HepG2 (cell line): Measurements from ENCODE around the gene RELL1. TPM values are rescaled to one million over a fixed set of nuclear protein-coding genes. Genes with fewer than 3 reads are reported as not detected.

Source experiments
- ATAC-seq: fragments of 200-7000 bp; cut with Tn5 transposase; 3 replicates; pipeline ENCODE4 v1.9.1; 2020; ENCODE audit warnings: mild to moderate bottlenecking, moderate library complexity
- BruUV-seq: library from RNA; stranded (reverse); fragments of 400-500 nt; replicated peaks from 2 replicates; lab custom pipeline; 2021; lab: Mats Ljungman, UMichigan
- CTCF ChIA-PET: fragments of 300-600 bp; formaldehyde crosslinking; extraction: SDS; loops from one replicate; lab custom pipeline; 2021; ENCODE audit warnings: low total read pairs, inconsistent platforms, low intra/inter-chr PET ratio; lab: Yijun Ruan, JAX
- POLR2A ChIA-PET: fragments of 350-600 bp; sonication (Branson Sonifier 250); formaldehyde crosslinking; loops from one replicate; lab custom pipeline; 2020; ENCODE audit warnings: antibody characterized with exemption, inconsistent platforms; lab: Yijun Ruan, JAX
- DNase-seq: peaks from one replicate; pipeline ENCODE4 v3.0.0-alpha.2; 2015; ENCODE audit warnings: low spot score
- FAIRE-seq: peaks from 3 replicates; lab custom pipeline; 2011; peaks lifted over from hg19 to GRCh38; lab: Jason Lieb, UNC
- H2AFZ ChIP-seq: one replicate; pipeline ENCODE4 v1.6.1; 2011; ENCODE audit warnings: low read length, inconsistent platforms
- H3K27ac ChIP-seq: fragments of 300-600 bp; 3 replicates; pipeline ENCODE4 v1.8.0; 2011; ENCODE audit warnings: mixed run types, mild to moderate bottlenecking, mixed read lengths, low read length, inconsistent platforms; ENCODE audit not compliant: insufficient read depth; ENCODE audit errors: extremely low read length
- H3K27me3 ChIP-seq, 2 experiments: fragments of 200-600 bp in 1 of 2; 2 replicates in 1 of 2; 3 replicates in 1 of 2; pipeline versions ENCODE4 v1.6.0 to v1.8.0; 2011; ENCODE audit warnings: low read length in 2 of 2, mild to moderate bottlenecking in 2 of 2, moderate library complexity in 2 of 2, inconsistent platforms in 1 of 2; ENCODE audit not compliant: insufficient read depth in 2 of 2, control insufficient read depth in 1 of 2
- H3K36me3 ChIP-seq, 2 experiments: fragments of 200-600 bp in 1 of 2; replicated peaks in 1 of 2; 2 replicates in 1 of 2; 3 replicates in 1 of 2; pipeline versions ENCODE4 v1.5.1 to v1.8.0; 2011; ENCODE audit warnings: low read length in 2 of 2, inconsistent platforms in 1 of 2; ENCODE audit not compliant: insufficient read depth in 2 of 2, control insufficient read depth in 1 of 2
- H3K4me1 ChIP-seq: 2 replicates; pipeline ENCODE4 v1.5.1; 2012; ENCODE audit warnings: low read length, inconsistent platforms; ENCODE audit not compliant: insufficient read depth
- H3K4me2 ChIP-seq: 2 replicates; pipeline ENCODE4 v1.6.0; 2011; ENCODE audit warnings: low read depth, low read length, inconsistent platforms
- H3K4me3 ChIP-seq, 3 experiments: fragments of 200-600 bp in 1 of 3; sonication (generic), shearing (Covaris generic) in 1 of 3; replicated peaks in 1 of 3; 2 replicates each; pipeline ENCODE4 v1.5.1; 2011 to 2016; ENCODE audit warnings: low read length in 3 of 3, inconsistent platforms in 2 of 3, low read depth in 2 of 3, mild to moderate bottlenecking in 2 of 3, control low read depth in 1 of 3, mixed read lengths in 1 of 3; ENCODE audit not compliant: insufficient read depth in 1 of 3
- H3K79me2 ChIP-seq: one replicate; pipeline ENCODE4 v1.6.1; 2011; ENCODE audit warnings: low read length, inconsistent platforms; ENCODE audit not compliant: insufficient read depth
- H3K9ac ChIP-seq: 2 replicates; pipeline ENCODE4 v1.6.0; 2011; ENCODE audit warnings: mild to moderate bottlenecking, low read depth, low read length, inconsistent platforms; ENCODE audit not compliant: insufficient read depth
- H3K9me3 ChIP-seq: 2 replicates; pipeline ENCODE4 v1.5.1; 2012; ENCODE audit warnings: mild to moderate bottlenecking, low read length
- H4K20me1 ChIP-seq: 2 replicates; pipeline ENCODE4 v1.6.0; 2011; ENCODE audit warnings: inconsistent platforms, mild to moderate bottlenecking, low read length, moderate library complexity; ENCODE audit not compliant: insufficient read depth
- ATF5 ChIP-seq: sonication (generic); formaldehyde crosslinking; IDR thresholded peaks from 2 replicates; pipeline ENCODE4 v1.4.0; 2020; ENCODE audit warnings: mild to moderate bottlenecking, low read depth, missing genetic modification reagents
- ATF7-NPFF ChIP-seq: sonication (generic); formaldehyde crosslinking; IDR thresholded peaks from 2 replicates; pipeline ENCODE4 v1.8.1; 2023; ENCODE audit warnings: mild to moderate bottlenecking, low read depth, missing genetic modification reagents, moderate library complexity
- DPF2 ChIP-seq: sonication (generic); formaldehyde crosslinking; IDR thresholded peaks from 2 replicates; pipeline ENCODE4 v1.4.0; 2020; ENCODE audit warnings: mild to moderate bottlenecking, low read depth, missing genetic modification reagents, borderline replicate concordance
- EEA1 ChIP-seq: sonication (generic); formaldehyde crosslinking; IDR thresholded peaks from 2 replicates; pipeline ENCODE4 v1.5.1; 2020; ENCODE audit warnings: mild to moderate bottlenecking, missing genetic modification reagents, borderline replicate concordance
- FOXO4 ChIP-seq: sonication (generic); formaldehyde crosslinking; conservative IDR thresholded peaks from 2 replicates; pipeline ENCODE4 v1.8.1; 2023; ENCODE audit warnings: missing genetic modification reagents
- FOXP1 ChIP-seq, 2 experiments: fragments of 450-650 bp in 1 of 2; IDR thresholded peaks; 2 replicates each; pipeline ENCODE4 v1.6.1; 2017 to 2018; ENCODE audit warnings: antibody characterized with exemption in 1 of 2
- HMGA1 ChIP-seq: sonication (generic); formaldehyde crosslinking; conservative IDR thresholded peaks from 2 replicates; pipeline ENCODE4 v1.4.0; 2020; ENCODE audit warnings: missing genetic modification reagents
- LBX2 ChIP-seq: sonication (generic); formaldehyde crosslinking; IDR thresholded peaks from 2 replicates; pipeline ENCODE4 v1.5.0; 2020; ENCODE audit warnings: missing genetic modification reagents, mild to moderate bottlenecking, borderline replicate concordance
- NFE2 ChIP-seq: sonication (generic); formaldehyde crosslinking; IDR thresholded peaks from 2 replicates; pipeline ENCODE4 v1.4.0; 2020; ENCODE audit warnings: missing genetic modification reagents
- ZBTB43 ChIP-seq: sonication (generic); formaldehyde crosslinking; conservative IDR thresholded peaks from 2 replicates; pipeline ENCODE4 v1.4.0; 2020; ENCODE audit warnings: missing genetic modification reagents
- ZMAT3 ChIP-seq: sonication (generic); formaldehyde crosslinking; conservative IDR thresholded peaks from 2 replicates; pipeline ENCODE4 v1.7.0; 2021; ENCODE audit warnings: missing genetic modification reagents
- ZNF280B ChIP-seq: sonication (generic); formaldehyde crosslinking; IDR thresholded peaks from 2 replicates; pipeline ENCODE4 v1.5.0; 2020; ENCODE audit warnings: missing genetic modification reagents, mild to moderate bottlenecking, borderline replicate concordance
- ZNF761 ChIP-seq: sonication (generic); formaldehyde crosslinking; conservative IDR thresholded peaks from 2 replicates; pipeline ENCODE4 v1.4.0; 2020; ENCODE audit warnings: mild to moderate bottlenecking, missing genetic modification reagents
- ZNF83 ChIP-seq: sonication (generic); formaldehyde crosslinking; IDR thresholded peaks from 2 replicates; pipeline ENCODE4 v1.4.0; 2020; ENCODE audit warnings: missing genetic modification reagents, mild to moderate bottlenecking, borderline replicate concordance
- WGBS: methylation state at CpG from one replicate; pipeline ENCODE4 v1.1.6; 2017; ENCODE audit warnings: low lambda C conversion rate; 5-methylcytosine and 5-hydroxymethylcytosine counted together
- in situ Hi-C: cut with HindIII; loops from 2 replicates; pipeline ENCODE4 v1.10.0; 2017; ENCODE audit warnings: low pct_unique_long_range_greater_than_20kb; ENCODE audit not compliant: extremely low pct_ligation_motif_present
- intact Hi-C: fragments of 100-400 bp; cut with micrococcal nuclease; formaldehyde crosslinking; loops from one replicate; pipeline ENCODE4 v1.10.0; 2022; ENCODE audit not compliant: unreplicated experiment
- polyA plus RNA-seq, 8 experiments: library from polyadenylated mRNA; depleted of rRNA in 3 of 8; stranded (reverse) in 7 of 8; unstranded in 1 of 8; fragments of >200 nt; fragmentation: Illumina TruSeq in 4 of 8; extraction: Trizol in 4 of 8; gene quantifications; 2 replicates each; pipeline versions ENCODE4 v1.2.1 to v1.2.3, GENCODE V29; 2011 to 2016; ENCODE audit warnings: low read depth in 4 of 8, missing spikeins in 1 of 8, mixed read lengths in 1 of 8; ENCODE audit not compliant: insufficient read depth in 1 of 8
- total RNA-seq, 5 experiments: library from RNA; depleted of rRNA; stranded (reverse); fragments of >200 nt; fragmentation: Illumina TruSeq; extraction: Trizol; gene quantifications; 2 replicates each; pipeline ENCODE4 v1.2.3, GENCODE V29; 2016; ENCODE audit warnings: low read depth in 1 of 5

RELL1 gene
- total and polyA plus RNA-seq, 2 of the 13 experiments (the other 11 are each of a cell fraction or from before 2014, with no cell fraction given) = 8.4 to 58.4 TPM

GRCh38 chr4:37590016-37590415, 96.2 kb downstream of the RELL1 start:
- in situ Hi-C loops (no loop called here), intact Hi-C loops (no loop called here)
- Histone ChIP-seq H2AFZ (no peak overlapping the region), H3K27me3 (no peaks in the 10 kb centered on the region), H3K27ac (no peak overlapping the region), H3K9me3 (no peaks in the 10 kb centered on the region), H3K79me2 (no peaks in the 10 kb centered on the region), H3K4me3 (no peak overlapping the region), H3K4me2 (no peak overlapping the region), H3K9ac (no peak overlapping the region), H3K4me1 (peaks cover 23% of the 10 kb centered on the region), H4K20me1 (no peaks in the 10 kb centered on the region), H3K36me3 (no peaks in the 10 kb centered on the region)
- no peak for FAIRE-seq
- TF ChIP-seq FOXP1 (IDR thresholded peaks at IDR 0.05) (no peak), FOXP1 (CRISPR knock-in tag; IDR thresholded peaks at IDR 0.05) (no peak), ZBTB43 (no peak), ATF5 (CRISPR knock-in tag) (no peak), HMGA1 (no peak), ATF7-NPFF (CRISPR knock-in tag) (no peak), NFE2 (CRISPR knock-in tag) (no peak)
- 92% methylated on average over 1 of the region's 6 CpGs for WGBS
- POLR2A ChIA-PET = no interaction called here
- ATAC-seq = no peak
- CTCF ChIA-PET = no interaction called here
- DNase-seq = no peak
- no TSS peak for BruUV-seq

- no peaks in the 10 kb centered on the region for H4K20me1 ChIP-seq
- FAIRE-seq = no peak
- no peaks in the 10 kb centered on the region for H3K9me3 ChIP-seq
- intact Hi-C loops = no loop called here
- POLR2A ChIA-PET = no interaction called here
- H3K4me3 ChIP-seq = no peak overlapping the region
- no peak for DNase-seq
- H3K27me3 ChIP-seq = no peaks in the 10 kb centered on the region
- H3K4me1 ChIP-seq = peaks cover 33% of the 10 kb centered on the region
- no peak overlapping the region for H3K27ac ChIP-seq
- H3K79me2 ChIP-seq = no peaks in the 10 kb centered on the region
- no peak overlapping the region for H2AFZ ChIP-seq
- ATAC-seq = no peak
- no peak overlapping the region for H3K9ac ChIP-seq
- H3K4me2 ChIP-seq = no peak overlapping the region
- CTCF ChIA-PET = no interaction called here
- 95% methylated on average over 9 of the region's 9 CpGs for WGBS
- in situ Hi-C loops = no loop called here
- no peaks in the 10 kb centered on the region for H3K36me3 ChIP-seq
- no TSS peak for BruUV-seq
- TF ChIP-seq DPF2 (CRISPR knock-in tag) (no peak), LBX2 (no peak), ZNF83 (CRISPR knock-in tag) (no peak), ZNF761 (CRISPR knock-in tag) (no peak), ZMAT3 (CRISPR knock-in tag) (no peak), FOXO4 (CRISPR knock-in tag) (no peak), ZNF280B (CRISPR knock-in tag) (no peak), EEA1 (no peak)
Observed at GRCh38 chr4:37588150-37588549, 98.0 kb downstream of the RELL1 start.
